Measurements from ENCODE around the gene KRT222.

The KRT222 gene

DNA sequence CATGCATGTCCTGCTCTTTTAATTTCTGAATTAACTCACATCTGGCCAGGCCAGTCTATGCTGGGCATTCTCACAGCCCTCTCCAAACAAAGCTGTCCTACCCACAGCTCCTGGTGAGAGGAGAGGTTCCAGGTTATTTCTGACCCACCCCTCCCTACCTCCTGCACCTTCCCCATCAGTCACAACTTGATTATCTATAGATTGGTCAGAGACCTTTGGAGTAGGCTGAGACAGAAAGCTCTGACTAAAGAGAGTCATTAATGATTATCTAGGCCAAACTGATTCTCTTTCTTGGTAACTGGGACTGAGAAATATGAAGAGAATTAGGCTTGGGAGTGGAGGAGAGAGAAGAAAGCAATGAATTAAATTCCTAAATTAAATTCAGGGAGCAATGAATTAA is 1.4 kb upstream of the KRT222 start:
- Histone ChIP-seq H3K36me3 (ENCODE audit: control insufficient read depth in 2 of 2, insufficient read depth in 2 of 2, low read length in 2 of 2) (no peaks in the 10 kb centered on the region), H3K4me3 (ENCODE audit: low read length in 2 of 2) (no peak overlapping the region), H3K27me3 (ENCODE audit: control insufficient read depth in 2 of 2, insufficient read depth in 2 of 2, low read length in 2 of 2) (peaks cover 12 to 18% of the 10 kb centered on the region in 2 donors), H3K4me1 (ENCODE audit: control insufficient read depth in 2 of 2, insufficient read depth in 2 of 2, low read length in 2 of 2) (no peaks in the 10 kb centered on the region), H3K9me3 (ENCODE audit: control insufficient read depth in 2 of 2, low read length in 2 of 2) (no peaks in the 10 kb centered on the region), H3K27ac (ENCODE audit: low read depth in 2 of 2, low read length in 2 of 2) (no peak overlapping the region), H3K9ac (ENCODE audit: low read depth in 1 of 2, low read length in 2 of 2) (no peak overlapping the region)

DNA sequence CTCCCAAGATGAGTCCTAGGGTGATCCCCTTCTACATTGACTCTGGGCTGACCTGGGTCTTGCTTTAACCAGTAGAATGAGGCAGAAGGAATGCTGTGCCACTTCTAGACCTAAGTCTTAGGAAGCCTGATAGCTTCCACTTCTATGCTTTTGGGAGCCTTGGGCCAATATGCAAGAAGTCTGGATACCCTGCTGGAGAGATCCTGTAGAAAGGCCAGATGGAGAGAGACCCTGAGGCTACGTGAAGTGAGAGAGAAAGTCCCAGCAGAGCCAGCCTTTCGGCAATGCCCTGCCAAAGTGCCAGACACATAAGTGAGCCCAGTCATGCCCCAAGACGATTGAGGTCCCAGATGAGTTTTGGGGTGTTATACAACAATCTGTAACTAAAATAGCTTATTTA is 1.7 kb downstream of the KRT222 start:
- no peak overlapping the region for H3K9ac ChIP-seq (ENCODE audit: low read depth in 1 of 2, low read length in 2 of 2)
- peaks cover 12 to 21% of the 10 kb centered on the region in 2 donors for H3K27me3 ChIP-seq (ENCODE audit: control insufficient read depth in 2 of 2, insufficient read depth in 2 of 2, low read length in 2 of 2)
- no peak overlapping the region for H3K27ac ChIP-seq (ENCODE audit: low read depth in 2 of 2, low read length in 2 of 2)
- H3K4me3 ChIP-seq (ENCODE audit: low read length in 2 of 2), result no peak overlapping the region
- H3K4me1 ChIP-seq (ENCODE audit: control insufficient read depth in 2 of 2, insufficient read depth in 2 of 2, low read length in 2 of 2), result no peaks in the 10 kb centered on the region
- H3K9me3 ChIP-seq (ENCODE audit: control insufficient read depth in 2 of 2, low read length in 2 of 2), result no peaks in the 10 kb centered on the region
- no peaks in the 10 kb centered on the region for H3K36me3 ChIP-seq (ENCODE audit: control insufficient read depth in 2 of 2, insufficient read depth in 2 of 2, low read length in 2 of 2)

DNA sequence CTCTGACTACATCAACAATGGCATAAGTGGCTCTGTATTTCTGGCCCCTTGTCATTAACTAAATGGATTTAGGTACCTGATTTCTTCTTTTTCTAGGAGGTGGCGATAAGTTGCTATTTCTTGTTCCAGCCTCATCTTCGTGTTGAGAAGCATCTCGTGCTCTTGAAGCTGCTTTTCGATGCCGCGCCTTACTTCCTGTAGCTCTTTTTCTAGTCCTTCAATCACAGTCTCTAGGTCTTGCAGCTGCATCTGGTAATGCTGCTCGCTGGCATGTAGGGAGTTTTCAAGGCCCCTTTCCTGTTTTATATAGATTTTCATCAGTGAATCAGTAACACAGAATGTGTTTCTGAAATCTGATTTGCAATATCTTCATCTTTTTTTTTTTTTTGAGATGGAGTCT is 5.1 kb downstream of the KRT222 start:
- Histone ChIP-seq H3K36me3 (ENCODE audit: control insufficient read depth in 2 of 2, insufficient read depth in 2 of 2, low read length in 2 of 2) (no peaks in the 10 kb centered on the region), H3K9ac (ENCODE audit: low read depth in 1 of 2, low read length in 2 of 2) (no peak overlapping the region), H3K9me3 (ENCODE audit: control insufficient read depth in 2 of 2, low read length in 2 of 2) (no peaks in the 10 kb centered on the region), H3K4me3 (ENCODE audit: low read length in 2 of 2) (no peak overlapping the region), H3K27me3 (ENCODE audit: control insufficient read depth in 2 of 2, insufficient read depth in 2 of 2, low read length in 2 of 2) (peaks cover 10 to 13% of the 10 kb centered on the region in 2 donors), H3K27ac (ENCODE audit: low read depth in 2 of 2, low read length in 2 of 2) (no peak overlapping the region), H3K4me1 (ENCODE audit: control insufficient read depth in 2 of 2, insufficient read depth in 2 of 2, low read length in 2 of 2) (no peaks in the 10 kb centered on the region)

DNA sequence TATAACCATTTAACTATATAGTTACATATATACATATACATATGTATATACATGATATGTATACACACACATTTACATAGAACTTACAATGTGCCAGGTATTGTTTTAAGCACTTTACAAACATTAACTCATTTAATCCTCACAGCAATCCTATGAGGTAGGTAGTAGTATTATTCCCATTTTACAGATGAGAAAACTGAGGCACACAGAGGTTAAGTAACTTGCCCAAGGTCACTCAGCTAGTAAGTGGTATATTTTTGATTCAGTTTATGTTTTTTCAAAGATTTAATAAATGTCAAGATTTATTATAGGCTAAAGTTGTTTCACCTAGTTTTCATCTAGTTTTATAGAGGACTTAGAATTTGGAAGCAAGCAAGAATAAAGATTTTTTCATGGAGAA is 6.6 kb downstream of the KRT222 start:
- H3K9ac ChIP-seq (ENCODE audit: low read depth in 1 of 2, low read length in 2 of 2), result no peak overlapping the region
- no peaks in the 10 kb centered on the region for H3K4me1 ChIP-seq (ENCODE audit: control insufficient read depth in 2 of 2, insufficient read depth in 2 of 2, low read length in 2 of 2)
- no peak overlapping the region for H3K27ac ChIP-seq (ENCODE audit: low read depth in 2 of 2, low read length in 2 of 2)
- peaks cover 6 to 7% of the 10 kb centered on the region in 2 donors for H3K27me3 ChIP-seq (ENCODE audit: control insufficient read depth in 2 of 2, insufficient read depth in 2 of 2, low read length in 2 of 2)
- no peak overlapping the region for H3K4me3 ChIP-seq (ENCODE audit: low read length in 2 of 2)
- no peaks in the 10 kb centered on the region for H3K9me3 ChIP-seq (ENCODE audit: control insufficient read depth in 2 of 2, low read length in 2 of 2)
- H3K36me3 ChIP-seq (ENCODE audit: control insufficient read depth in 2 of 2, insufficient read depth in 2 of 2, low read length in 2 of 2), result no peaks in the 10 kb centered on the region

DNA sequence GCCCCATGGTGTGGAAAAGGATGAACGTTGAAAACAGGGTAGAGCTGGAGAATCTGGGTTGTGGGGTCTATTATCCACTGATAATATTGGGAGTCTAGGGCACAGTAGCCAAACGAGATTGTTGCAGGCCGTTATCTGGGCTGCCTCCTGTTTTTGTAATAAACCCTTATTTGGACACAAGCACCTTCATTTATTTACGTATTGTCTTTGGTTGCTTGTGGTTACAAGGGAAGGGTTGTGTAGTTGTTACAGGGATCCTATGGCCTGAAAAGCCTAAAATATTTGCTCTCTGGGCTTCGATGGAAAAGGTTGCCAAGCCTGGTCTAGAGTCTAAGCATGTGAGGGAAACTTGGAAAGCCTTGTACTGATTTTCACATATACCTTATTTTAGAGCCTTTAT is 13.0 kb downstream of the KRT222 start:
- no peaks in the 10 kb centered on the region for H3K27me3 ChIP-seq (ENCODE audit: control insufficient read depth in 2 of 2, insufficient read depth in 2 of 2, low read length in 2 of 2)
- no peak overlapping the region for H3K4me3 ChIP-seq (ENCODE audit: low read length in 2 of 2)
- H3K9ac ChIP-seq (ENCODE audit: low read depth in 1 of 2, low read length in 2 of 2), result no peak overlapping the region
- H3K9me3 ChIP-seq (ENCODE audit: control insufficient read depth in 2 of 2, low read length in 2 of 2), result no peaks in the 10 kb centered on the region
- no peak overlapping the region for H3K27ac ChIP-seq (ENCODE audit: low read depth in 2 of 2, low read length in 2 of 2)
- peaks cover 7 to 12% of the 10 kb centered on the region in 2 donors for H3K4me1 ChIP-seq (ENCODE audit: control insufficient read depth in 2 of 2, insufficient read depth in 2 of 2, low read length in 2 of 2)
- no peaks in the 10 kb centered on the region for H3K36me3 ChIP-seq (ENCODE audit: control insufficient read depth in 2 of 2, insufficient read depth in 2 of 2, low read length in 2 of 2)

DNA sequence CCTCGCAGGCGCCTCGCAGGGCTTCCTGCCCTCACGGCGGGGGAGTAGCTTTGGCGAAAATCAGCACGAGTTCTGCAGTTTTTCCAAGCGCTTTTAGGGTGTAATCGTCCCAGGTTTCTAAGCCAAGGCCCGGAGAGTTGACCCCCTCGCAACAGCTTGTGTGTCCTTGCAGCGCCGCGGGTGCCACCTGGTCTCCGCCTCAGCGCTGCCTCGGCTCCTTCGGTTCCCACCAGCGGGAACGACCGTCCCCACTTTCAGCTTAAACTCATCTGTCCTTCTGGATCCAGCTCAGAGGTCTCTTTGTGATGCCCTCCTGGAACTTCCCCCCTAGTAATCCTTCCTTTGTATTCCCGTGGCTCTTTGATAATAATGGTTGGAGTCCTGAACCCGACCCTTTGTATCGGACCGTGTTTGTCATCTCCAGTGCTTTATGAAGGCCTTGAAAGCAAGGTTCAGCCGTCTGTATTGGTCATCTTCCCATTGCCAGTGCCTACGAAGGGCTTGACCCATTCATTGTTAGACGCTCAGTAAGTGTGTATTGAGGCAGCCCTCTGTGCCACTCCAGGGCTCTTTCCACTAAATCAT is 16.5 kb downstream of the KRT222 start:
- Histone ChIP-seq H3K9me3 (ENCODE audit: control insufficient read depth in 2 of 2, low read length in 2 of 2) (no peaks in the 10 kb centered on the region), H3K9ac (ENCODE audit: low read depth in 1 of 2, low read length in 2 of 2) (peak overlapping the region; percentile 96), H3K27ac (ENCODE audit: low read depth in 2 of 2, low read length in 2 of 2) (peak overlapping the region; percentile 96 to 99), H3K36me3 (ENCODE audit: control insufficient read depth in 2 of 2, insufficient read depth in 2 of 2, low read length in 2 of 2) (peaks cover 4 to 7% of the 10 kb centered on the region in 2 donors), H3K4me1 (ENCODE audit: control insufficient read depth in 2 of 2, insufficient read depth in 2 of 2, low read length in 2 of 2) (peaks cover 14 to 17% of the 10 kb centered on the region in 2 donors), H3K4me3 (ENCODE audit: low read length in 2 of 2) (peak overlapping the region; percentile 78 to 95), H3K27me3 (ENCODE audit: control insufficient read depth in 2 of 2, insufficient read depth in 2 of 2, low read length in 2 of 2) (no peaks in the 10 kb centered on the region)

DNA sequence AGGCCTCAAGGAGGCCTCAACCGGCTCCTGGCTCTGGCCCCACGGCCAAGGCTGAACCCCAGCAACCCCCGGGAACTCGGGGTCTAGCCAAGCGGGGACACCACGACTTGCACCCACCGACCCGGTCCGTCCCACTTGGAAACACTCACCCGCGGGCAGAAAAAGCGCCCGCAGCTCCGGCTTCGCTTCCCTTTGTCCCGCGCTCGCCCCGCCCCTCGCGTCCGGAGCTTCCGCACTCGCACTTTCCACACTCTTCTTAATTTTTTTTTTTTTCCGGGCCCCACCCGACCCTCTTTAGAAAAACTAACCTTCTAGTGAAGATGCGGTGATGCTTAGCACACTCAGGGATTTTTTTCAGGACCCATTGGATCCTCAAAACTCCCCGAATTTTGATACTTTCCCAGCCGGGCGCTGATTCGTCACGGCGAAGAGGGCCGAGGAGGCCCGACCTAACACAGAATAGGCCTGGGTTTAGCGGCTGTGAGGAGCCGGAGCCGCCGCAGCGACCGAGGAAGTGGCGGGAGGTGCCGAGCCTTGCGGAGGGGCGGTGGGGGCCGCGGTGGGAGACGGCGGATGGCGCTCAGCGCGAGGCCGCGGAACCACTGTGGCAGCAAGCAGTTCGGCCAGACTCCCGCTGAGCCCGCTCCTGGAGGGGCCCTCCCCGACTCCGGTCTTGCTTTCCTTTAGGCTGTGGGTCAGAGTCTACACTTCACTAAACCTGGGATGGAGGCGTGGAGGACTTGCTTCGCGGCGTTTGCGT is 17.2 kb downstream of the KRT222 start, which contains the start of gene SMARCE1:
TSS of gene SMARCE1 (minus strand) at position 195 of the 760 bp plus-strand sequence. CDS start 2,016 bp downstream, outside the sequence.
- no peaks in the 10 kb centered on the region for H3K27me3 ChIP-seq (ENCODE audit: control insufficient read depth in 2 of 2, insufficient read depth in 2 of 2, low read length in 2 of 2)
- peaks cover 14 to 17% of the 10 kb centered on the region in 2 donors for H3K4me1 ChIP-seq (ENCODE audit: control insufficient read depth in 2 of 2, insufficient read depth in 2 of 2, low read length in 2 of 2)
- peaks cover 10 to 12% of the 10 kb centered on the region in 2 donors for H3K36me3 ChIP-seq (ENCODE audit: control insufficient read depth in 2 of 2, insufficient read depth in 2 of 2, low read length in 2 of 2)
- peak within 1 kb of the TSS; percentile 78 to 95 for H3K4me3 ChIP-seq (ENCODE audit: low read length in 2 of 2)
- H3K9me3 ChIP-seq (ENCODE audit: control insufficient read depth in 2 of 2, low read length in 2 of 2), result no peaks in the 10 kb centered on the region
- H3K9ac ChIP-seq (ENCODE audit: low read depth in 1 of 2, low read length in 2 of 2), result peak within 1 kb of the TSS; percentile 96
- peak within 1 kb of the TSS; percentile 96 to 99 for H3K27ac ChIP-seq (ENCODE audit: low read depth in 2 of 2, low read length in 2 of 2)

DNA sequence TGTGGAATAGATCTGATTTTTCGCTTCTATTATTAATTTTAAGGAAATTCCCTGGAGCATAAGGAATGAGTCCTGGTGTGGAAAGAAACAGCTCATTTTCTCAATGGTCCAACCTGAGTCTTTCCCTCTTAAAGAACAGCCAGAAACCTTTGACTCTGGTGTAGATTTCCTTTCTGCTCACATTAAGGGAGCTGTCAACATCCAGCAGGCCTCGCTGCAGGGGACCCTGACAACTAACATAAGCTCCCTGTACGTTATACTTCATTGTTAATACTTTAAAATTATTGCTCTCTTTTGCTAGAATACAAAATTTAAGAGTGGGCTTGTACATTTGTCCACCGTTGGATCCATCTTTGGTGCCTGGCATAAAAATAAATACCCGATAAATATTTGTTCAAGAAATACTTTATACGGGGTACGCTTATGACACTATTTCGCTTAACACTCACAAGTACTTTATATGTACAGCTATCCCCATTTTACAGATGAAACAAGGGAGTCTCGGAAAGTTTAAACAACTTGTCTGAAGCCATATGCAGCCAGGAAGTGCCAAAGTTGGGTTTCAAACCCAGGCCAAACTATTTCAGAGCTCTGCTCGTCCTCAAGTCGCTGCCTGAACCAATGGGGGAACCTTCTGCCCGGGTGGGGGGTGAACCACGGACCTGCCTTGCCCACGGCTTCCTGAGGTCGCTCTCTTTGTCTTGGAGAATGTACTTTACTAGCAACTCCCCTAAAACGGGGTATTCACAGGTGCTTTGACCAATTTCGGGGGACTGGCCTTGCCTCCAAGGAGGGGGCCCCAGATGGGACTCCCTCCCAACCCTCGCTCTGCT is 18.0 kb downstream of the KRT222 start:
- H3K36me3 ChIP-seq (ENCODE audit: control insufficient read depth in 2 of 2, insufficient read depth in 2 of 2, low read length in 2 of 2), result peaks cover 17 to 20% of the 10 kb centered on the region in 2 donors
- H3K27me3 ChIP-seq (ENCODE audit: control insufficient read depth in 2 of 2, insufficient read depth in 2 of 2, low read length in 2 of 2), result no peaks in the 10 kb centered on the region
- H3K4me1 ChIP-seq (ENCODE audit: control insufficient read depth in 2 of 2, insufficient read depth in 2 of 2, low read length in 2 of 2), result peaks cover 14 to 17% of the 10 kb centered on the region in 2 donors
- peak overlapping the region; percentile 78 to 95 for H3K4me3 ChIP-seq (ENCODE audit: low read length in 2 of 2)
- peak overlapping the region; percentile 96 to 99 for H3K27ac ChIP-seq (ENCODE audit: low read depth in 2 of 2, low read length in 2 of 2)
- no peaks in the 10 kb centered on the region for H3K9me3 ChIP-seq (ENCODE audit: control insufficient read depth in 2 of 2, low read length in 2 of 2)
- peak overlapping the region; percentile 96 for H3K9ac ChIP-seq (ENCODE audit: low read depth in 1 of 2, low read length in 2 of 2)

DNA sequence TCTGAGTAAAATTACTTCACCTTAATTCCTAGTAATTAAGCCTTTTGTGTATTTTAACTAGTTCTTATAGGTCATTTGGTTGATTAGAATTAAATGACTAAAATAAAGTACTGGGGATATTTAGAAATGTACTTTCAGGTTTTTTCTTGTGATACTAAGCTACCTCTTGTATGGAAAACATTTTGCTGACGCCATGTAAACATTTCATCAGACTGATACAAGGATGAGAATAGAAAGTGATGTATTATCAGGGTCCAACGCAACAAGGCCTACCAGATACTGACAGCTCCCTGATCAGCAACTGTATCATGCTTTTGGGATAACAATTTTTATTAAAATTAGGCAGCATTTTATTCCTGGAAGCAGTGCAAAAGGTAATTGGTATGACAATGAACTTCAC is 19.0 kb downstream of the KRT222 start:
- H3K27ac ChIP-seq (ENCODE audit: low read depth in 2 of 2, low read length in 2 of 2), result no peak overlapping the region
- H3K9ac ChIP-seq (ENCODE audit: low read depth in 1 of 2, low read length in 2 of 2), result no peak overlapping the region
- H3K9me3 ChIP-seq (ENCODE audit: control insufficient read depth in 2 of 2, low read length in 2 of 2), result no peaks in the 10 kb centered on the region
- H3K27me3 ChIP-seq (ENCODE audit: control insufficient read depth in 2 of 2, insufficient read depth in 2 of 2, low read length in 2 of 2), result no peaks in the 10 kb centered on the region
- H3K4me3 ChIP-seq (ENCODE audit: low read length in 2 of 2), result no peak overlapping the region
- H3K4me1 ChIP-seq (ENCODE audit: control insufficient read depth in 2 of 2, insufficient read depth in 2 of 2, low read length in 2 of 2), result peaks cover 14 to 17% of the 10 kb centered on the region in 2 donors
- peaks cover 21 to 30% of the 10 kb centered on the region in 2 donors for H3K36me3 ChIP-seq (ENCODE audit: control insufficient read depth in 2 of 2, insufficient read depth in 2 of 2, low read length in 2 of 2)

DNA sequence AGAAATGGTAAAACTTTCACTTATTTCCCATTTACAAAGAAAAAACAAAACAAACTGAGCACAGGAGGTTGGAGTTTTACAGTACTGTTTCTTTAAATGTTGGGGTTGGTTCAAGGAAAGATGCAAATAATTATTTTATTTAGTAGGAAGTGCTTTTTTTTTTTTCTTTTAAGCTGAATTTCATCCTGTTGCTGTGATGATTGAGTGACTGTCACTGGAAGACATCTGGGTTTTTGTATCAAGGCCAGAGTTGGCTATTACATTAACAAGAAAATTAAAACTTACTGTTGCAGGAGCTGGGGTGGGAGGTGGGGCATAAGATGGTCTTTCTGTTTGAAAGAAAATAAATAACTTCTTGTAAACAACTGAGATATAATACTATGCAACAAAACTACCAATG is 19.7 kb downstream of the KRT222 start:
- Histone ChIP-seq H3K9ac (ENCODE audit: low read depth in 1 of 2, low read length in 2 of 2) (no peak overlapping the region), H3K27me3 (ENCODE audit: control insufficient read depth in 2 of 2, insufficient read depth in 2 of 2, low read length in 2 of 2) (no peaks in the 10 kb centered on the region), H3K4me1 (ENCODE audit: control insufficient read depth in 2 of 2, insufficient read depth in 2 of 2, low read length in 2 of 2) (peaks cover 14 to 17% of the 10 kb centered on the region in 2 donors), H3K27ac (ENCODE audit: low read depth in 2 of 2, low read length in 2 of 2) (no peak overlapping the region), H3K4me3 (ENCODE audit: low read length in 2 of 2) (no peak overlapping the region), H3K9me3 (ENCODE audit: control insufficient read depth in 2 of 2, low read length in 2 of 2) (no peaks in the 10 kb centered on the region), H3K36me3 (ENCODE audit: control insufficient read depth in 2 of 2, insufficient read depth in 2 of 2, low read length in 2 of 2) (peaks cover 27 to 36% of the 10 kb centered on the region in 2 donors)
